Omental fat pad (tissue), 4 donors: Measurements from ENCODE around the gene PRSS27. TPM values are rescaled to one million over a fixed set of nuclear protein-coding genes. Genes with fewer than 3 reads are reported as not detected.
A peak's percentile ranks its signal among the peaks of the same experiment; 100 is the strongest.
"Not testable (repeated sequence)": the region's sequence is repeated elsewhere in the genome, so short reads cannot be mapped to it uniquely, and the experiment has no call there.

Experiments
- ATAC-seq: fragments of 150-250 bp; one replicate; pipeline ENCODE4 v1.9.1; 2016; ENCODE audit warnings: mild to moderate bottlenecking, moderate library complexity; ENCODE audit not compliant: low FRiP score
- DNase-seq: peaks from one replicate; pipeline ENCODE4 v3.0.0-alpha.2; 2019; ENCODE audit warnings: low spot score
- CTCF ChIP-seq, 3 donors: fragments of 450-650 bp; IDR thresholded peaks; one replicate each; pipeline ENCODE4 v1.5.1; 2016 to 2017; ENCODE audit warnings: antibody characterized with exemption in 3 of 3, mild to moderate bottlenecking in 3 of 3, moderate library complexity in 2 of 3
- total RNA-seq, 4 donors: library from RNA; depleted of rRNA; stranded (reverse); fragments of >200 nt; gene quantifications; one replicate each; pipeline ENCODE4 v1.1.0, GENCODE V29; 2016

The PRSS27 gene
- total RNA-seq, 4 donors from 2014 or later: 0.65 to 1.2 (median 1.0) TPM

DNA sequence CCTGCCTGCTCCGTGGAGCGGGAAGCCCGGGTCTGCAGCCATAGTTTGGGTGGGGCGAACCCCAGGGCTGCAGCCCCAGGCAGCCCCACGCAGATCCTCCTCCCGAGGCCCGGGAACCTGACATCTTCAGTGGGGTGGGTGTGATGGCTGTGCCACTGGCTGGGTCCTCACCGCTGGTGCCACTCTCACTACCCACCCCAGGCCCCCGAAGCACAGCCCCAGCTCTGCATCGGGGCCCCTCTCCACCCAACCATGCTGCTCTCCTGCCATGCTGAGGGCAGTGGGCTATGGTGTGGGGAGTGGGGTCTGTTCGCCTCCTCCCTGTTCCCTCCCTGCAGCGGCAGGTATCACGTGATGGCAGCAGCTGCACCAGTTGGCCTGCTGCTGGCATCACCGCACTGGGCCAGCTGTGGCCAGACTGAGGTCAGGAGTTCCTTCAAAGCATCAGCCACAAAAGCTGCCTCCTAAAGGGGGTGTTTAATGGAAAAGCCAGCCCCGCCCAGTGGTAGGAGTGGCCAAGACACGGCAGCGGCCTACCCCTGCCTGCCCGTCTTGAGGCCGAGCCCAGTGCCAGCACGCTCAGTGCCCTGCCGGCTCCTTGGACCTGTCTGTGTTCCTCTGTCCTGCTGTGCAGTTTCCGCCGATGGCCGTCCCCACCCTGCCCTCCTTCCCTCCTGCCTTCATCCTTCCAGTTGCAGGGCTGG is 26.9 kb downstream of the PRSS27 start:
- TF ChIP-seq CTCF (IDR thresholded peaks at IDR 0.05): no peak
- DNase-seq (no peak), ATAC-seq (no peak)

GRCh38 chr16:2692251-2692947 is 27.6 kb downstream of the PRSS27 start:
- peak; percentile 49 for ATAC-seq
- no peak for DNase-seq
- no peak for TF ChIP-seq CTCF (IDR thresholded peaks at IDR 0.05)

- ATAC-seq (no peak), DNase-seq (no peak)
- TF ChIP-seq CTCF (IDR thresholded peaks at IDR 0.05): no peak
Measured at GRCh38 chr16:2691491-2692248, 28.4 kb downstream of the PRSS27 start.

DNA sequence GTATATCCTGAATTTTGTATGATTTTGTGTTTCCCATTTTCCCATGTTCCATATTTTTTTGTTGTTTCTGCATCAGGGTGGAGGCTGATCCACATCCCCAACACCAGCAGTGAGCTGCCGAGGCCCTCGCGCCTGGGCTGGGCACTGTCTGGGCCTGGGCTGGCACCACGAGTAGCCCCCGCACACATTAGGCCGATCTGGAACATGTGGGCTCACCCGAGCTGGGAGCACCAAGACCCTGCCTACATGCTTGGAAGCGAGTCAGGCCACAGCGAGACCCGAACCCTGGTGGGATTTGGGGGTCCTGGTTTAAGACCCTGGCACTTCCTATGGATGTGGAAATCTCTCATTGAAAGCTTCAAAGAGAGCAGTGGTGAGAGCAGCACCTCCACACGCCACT is 29.2 kb downstream of the PRSS27 start:
- TF ChIP-seq CTCF (IDR thresholded peaks at IDR 0.05): no peak
- ATAC-seq (no peak), DNase-seq (no peak)

- TF ChIP-seq CTCF (IDR thresholded peaks at IDR 0.05): no peak
- ATAC-seq: no peak
- DNase-seq: no peak
Measured at GRCh38 chr16:2689968-2690801, 29.8 kb downstream of the PRSS27 start.

DNA sequence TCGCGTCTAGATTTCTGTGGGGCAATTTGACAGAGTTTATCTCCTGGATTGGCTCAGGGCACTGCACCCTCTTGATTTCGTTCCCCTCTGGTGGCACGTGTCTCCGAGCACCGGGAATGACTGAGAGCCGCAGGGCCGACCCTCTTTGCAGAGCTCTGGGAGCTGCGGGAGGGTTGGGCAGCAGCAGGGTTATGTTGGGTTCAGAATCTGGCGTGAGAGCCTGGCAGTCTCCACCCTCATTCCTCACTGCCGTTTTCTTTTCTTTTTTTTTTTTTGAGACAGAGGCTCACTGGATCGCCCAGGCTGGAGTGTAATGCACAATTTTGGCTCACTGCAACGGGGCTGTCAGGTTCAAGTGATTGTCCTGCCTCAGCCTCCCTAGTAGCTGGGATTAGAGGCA is 30.6 kb downstream of the PRSS27 start:
- ATAC-seq, DNase-seq: not testable (repeated sequence)
